ENCODE results near the gene POLR2F.
"Not testable (repeated sequence)": the region's sequence is repeated elsewhere in the genome, so short reads cannot be mapped to it uniquely, and the experiment has no call there.

POLR2F gene

DNA sequence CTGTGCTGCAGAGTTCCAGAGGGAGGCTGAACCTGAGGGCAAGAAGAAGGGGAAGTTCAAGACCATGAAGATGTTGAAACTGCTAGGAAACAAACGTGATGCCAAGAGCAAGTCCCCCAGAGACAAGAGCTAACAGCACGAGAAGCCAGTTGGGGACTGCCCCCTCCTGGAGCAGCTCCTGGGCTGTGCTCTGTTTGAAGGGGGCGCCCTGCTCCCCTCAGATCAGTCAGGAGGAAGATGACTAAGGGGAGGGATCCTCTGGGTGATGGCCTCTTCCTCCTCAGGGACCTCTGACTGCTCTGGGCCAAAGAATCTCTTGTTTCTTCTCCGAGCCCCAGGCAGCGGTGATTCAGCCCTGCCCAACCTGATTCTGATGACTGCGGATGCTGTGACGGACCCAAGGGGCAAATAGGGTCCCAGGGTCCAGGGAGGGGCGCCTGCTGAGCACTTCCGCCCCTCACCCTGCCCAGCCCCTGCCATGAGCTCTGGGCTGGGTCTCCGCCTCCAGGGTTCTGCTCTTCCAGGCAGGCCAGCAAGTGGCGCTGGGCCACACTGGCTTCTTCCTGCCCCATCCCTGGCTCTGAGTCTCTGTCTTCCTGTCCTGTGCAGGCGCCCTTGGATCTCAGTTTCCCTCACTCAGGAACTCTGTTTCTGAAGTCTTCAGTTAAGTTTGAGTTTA is 12.7 kb upstream of the POLR2F start:
- intact Hi-C loops (cut with DNase I; ENCODE audit: low total_unique reads): no loop called here
- H3K9me3 ChIP-seq: no peaks in the 10 kb centered on the region
- no peaks in the 10 kb centered on the region for H3K27me3 ChIP-seq
- TF ChIP-seq, protein P1, sequence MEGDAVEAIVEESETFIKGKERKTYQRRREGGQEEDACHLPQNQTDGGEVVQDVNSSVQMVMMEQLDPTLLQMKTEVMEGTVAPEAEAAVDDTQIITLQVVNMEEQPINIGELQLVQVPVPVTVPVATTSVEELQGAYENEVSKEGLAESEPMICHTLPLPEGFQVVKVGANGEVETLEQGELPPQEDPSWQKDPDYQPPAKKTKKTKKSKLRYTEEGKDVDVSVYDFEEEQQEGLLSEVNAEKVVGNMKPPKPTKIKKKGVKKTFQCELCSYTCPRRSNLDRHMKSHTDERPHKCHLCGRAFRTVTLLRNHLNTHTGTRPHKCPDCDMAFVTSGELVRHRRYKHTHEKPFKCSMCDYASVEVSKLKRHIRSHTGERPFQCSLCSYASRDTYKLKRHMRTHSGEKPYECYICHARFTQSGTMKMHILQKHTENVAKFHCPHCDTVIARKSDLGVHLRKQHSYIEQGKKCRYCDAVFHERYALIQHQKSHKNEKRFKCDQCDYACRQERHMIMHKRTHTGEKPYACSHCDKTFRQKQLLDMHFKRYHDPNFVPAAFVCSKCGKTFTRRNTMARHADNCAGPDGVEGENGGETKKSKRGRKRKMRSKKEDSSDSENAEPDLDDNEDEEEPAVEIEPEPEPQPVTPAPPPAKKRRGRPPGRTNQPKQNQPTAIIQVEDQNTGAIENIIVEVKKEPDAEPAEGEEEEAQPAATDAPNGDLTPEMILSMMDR (IDR thresholded peaks at IDR 0.05): no peak
- no peak overlapping the region for H3K4me3 ChIP-seq
- no peak for DNase-seq
- no peak overlapping the region for H3K27ac ChIP-seq
- H3K4me1 ChIP-seq: no peaks in the 10 kb centered on the region
- peaks cover 55 to 85% (median 69%) of the 10 kb centered on the region in 3 donors for H3K36me3 ChIP-seq

GRCh38 chr22:37942133-37942532 is 11.4 kb upstream of the POLR2F start:
- no peaks in the 10 kb centered on the region for H3K27me3 ChIP-seq
- H3K4me1 ChIP-seq: no peaks in the 10 kb centered on the region
- peaks cover 45 to 72% (median 56%) of the 10 kb centered on the region in 3 donors for H3K36me3 ChIP-seq
- H3K4me3 ChIP-seq: no peak overlapping the region
- intact Hi-C loops (cut with DNase I; ENCODE audit: low total_unique reads): no loop called here
- no peak overlapping the region for H3K27ac ChIP-seq
- no peaks in the 10 kb centered on the region for H3K9me3 ChIP-seq
- no peak for DNase-seq
- TF ChIP-seq, protein P1 (IDR thresholded peaks at IDR 0.05): no peak

DNA sequence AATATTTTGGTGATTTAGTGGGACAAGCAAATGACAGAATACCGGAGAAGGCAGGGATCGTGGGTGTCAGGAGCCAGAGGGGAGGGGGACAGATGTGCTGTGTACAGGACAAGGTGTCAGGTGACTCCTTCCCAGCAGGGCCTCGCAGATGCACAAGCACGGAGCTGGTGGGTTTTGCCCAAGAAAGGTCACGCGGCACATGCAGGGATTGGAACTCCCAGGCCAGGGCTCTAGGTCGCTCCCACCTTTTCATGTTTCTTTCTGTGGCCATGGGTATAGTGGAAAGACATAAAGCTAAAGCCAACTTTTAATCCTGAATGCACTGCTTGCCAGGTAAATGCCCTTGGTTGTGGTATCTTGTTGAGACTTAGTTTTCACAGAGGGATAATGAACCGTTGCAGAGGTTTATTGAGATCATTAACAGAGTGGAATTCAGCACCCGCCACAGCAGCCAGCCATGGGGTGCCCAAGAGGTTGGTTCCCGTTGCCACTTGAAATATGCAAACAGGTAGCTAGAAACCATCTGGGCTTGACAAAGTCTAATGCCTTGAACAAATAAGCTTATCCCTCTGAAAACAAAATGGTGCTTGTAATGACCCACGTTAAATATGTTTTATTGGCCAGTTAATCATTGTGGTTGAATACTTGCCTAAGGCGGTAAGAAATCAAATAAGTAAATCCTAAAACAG is 10.2 kb upstream of the POLR2F start:
- H3K9me3 ChIP-seq: no peaks in the 10 kb centered on the region
- H3K27me3 ChIP-seq: no peaks in the 10 kb centered on the region
- H3K36me3 ChIP-seq: peaks cover 34 to 60% (median 46%) of the 10 kb centered on the region in 3 donors
- intact Hi-C loops (cut with DNase I; ENCODE audit: low total_unique reads): no loop called here
- DNase-seq: no peak
- H3K27ac ChIP-seq: no peak overlapping the region
- H3K4me3 ChIP-seq: no peak overlapping the region
- H3K4me1 ChIP-seq: no peaks in the 10 kb centered on the region
- TF ChIP-seq, protein P1 (IDR thresholded peaks at IDR 0.05): no peak

DNA sequence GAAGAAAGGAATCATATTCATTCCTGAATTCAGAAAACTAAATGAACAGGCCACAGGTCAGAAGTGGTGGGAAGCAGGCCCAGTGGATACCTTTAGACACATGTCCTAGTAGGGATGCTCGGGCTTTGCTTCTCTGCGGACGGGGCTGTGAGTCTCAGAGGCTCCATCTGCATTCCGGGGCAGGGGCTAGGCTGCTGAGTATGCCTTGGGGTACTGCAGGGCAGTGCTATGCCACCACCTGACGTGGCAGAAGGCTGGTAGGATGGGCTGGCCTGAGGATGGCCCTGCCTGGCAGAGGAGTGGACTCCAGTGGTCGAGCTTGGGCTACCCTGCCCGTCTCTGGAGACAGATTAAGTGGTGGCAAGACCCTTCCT is 9.7 kb upstream of the POLR2F start:
- Histone ChIP-seq H3K27ac (no peak overlapping the region), H3K36me3 (peaks cover 30 to 56% (median 43%) of the 10 kb centered on the region in 3 donors), H3K4me3 (no peak overlapping the region), H3K27me3 (no peaks in the 10 kb centered on the region), H3K4me1 (no peaks in the 10 kb centered on the region), H3K9me3 (no peaks in the 10 kb centered on the region)
- intact Hi-C loops (cut with DNase I; ENCODE audit: low total_unique reads): no loop called here
- TF ChIP-seq, protein P1 (IDR thresholded peaks at IDR 0.05): no peak
- DNase-seq: no peak

GRCh38 chr22:37944423-37944822 is 9.1 kb upstream of the POLR2F start:
- H3K9me3 ChIP-seq; H3K27me3 ChIP-seq; H3K4me1 ChIP-seq; H3K4me3 ChIP-seq; DNase-seq; intact Hi-C loops (cut with DNase I; ENCODE audit: low total_unique reads); H3K27ac ChIP-seq: not testable (repeated sequence)
- H3K36me3 ChIP-seq: peaks cover 24 to 50% (median 37%) of the 10 kb centered on the region in 3 donors

- H3K27ac ChIP-seq; H3K27me3 ChIP-seq; DNase-seq; H3K4me3 ChIP-seq; intact Hi-C loops (cut with DNase I; ENCODE audit: low total_unique reads); H3K9me3 ChIP-seq; H3K4me1 ChIP-seq: not testable (repeated sequence)
- H3K36me3 ChIP-seq: peaks cover 2 to 22% (median 10%) of the 10 kb centered on the region in 3 donors
Observed at GRCh38 chr22:37947142-37947795, 6.2 kb upstream of the POLR2F start.

Data from tibial artery (tissue), 4 donors.